Hepatocyte (in vitro differentiated cells): ENCODE results near the gene TM6SF1.

Experiments
- EZH2 ChIP-seq: fragments of 200-600 bp; sonication (generic); IDR thresholded peaks from 2 replicates; pipeline ENCODE4 v1.6.1; 2016; ENCODE audit warnings: antibody characterized with exemption, mild to moderate bottlenecking, borderline replicate concordance
- TF ChIP-seq, protein P1 (sequence below): fragments of 200-600 bp; sonication (generic); IDR thresholded peaks from 2 replicates; pipeline ENCODE4 v1.5.1; 2016; ENCODE audit warnings: antibody characterized with exemption, mild to moderate bottlenecking; ENCODE audit not compliant: poor library complexity

GRCh38 chr15:83102346-83102745 lies 5.1 kb upstream of the TM6SF1 start:
- TF ChIP-seq EZH2 = no peak
- TF ChIP-seq, protein P1, sequence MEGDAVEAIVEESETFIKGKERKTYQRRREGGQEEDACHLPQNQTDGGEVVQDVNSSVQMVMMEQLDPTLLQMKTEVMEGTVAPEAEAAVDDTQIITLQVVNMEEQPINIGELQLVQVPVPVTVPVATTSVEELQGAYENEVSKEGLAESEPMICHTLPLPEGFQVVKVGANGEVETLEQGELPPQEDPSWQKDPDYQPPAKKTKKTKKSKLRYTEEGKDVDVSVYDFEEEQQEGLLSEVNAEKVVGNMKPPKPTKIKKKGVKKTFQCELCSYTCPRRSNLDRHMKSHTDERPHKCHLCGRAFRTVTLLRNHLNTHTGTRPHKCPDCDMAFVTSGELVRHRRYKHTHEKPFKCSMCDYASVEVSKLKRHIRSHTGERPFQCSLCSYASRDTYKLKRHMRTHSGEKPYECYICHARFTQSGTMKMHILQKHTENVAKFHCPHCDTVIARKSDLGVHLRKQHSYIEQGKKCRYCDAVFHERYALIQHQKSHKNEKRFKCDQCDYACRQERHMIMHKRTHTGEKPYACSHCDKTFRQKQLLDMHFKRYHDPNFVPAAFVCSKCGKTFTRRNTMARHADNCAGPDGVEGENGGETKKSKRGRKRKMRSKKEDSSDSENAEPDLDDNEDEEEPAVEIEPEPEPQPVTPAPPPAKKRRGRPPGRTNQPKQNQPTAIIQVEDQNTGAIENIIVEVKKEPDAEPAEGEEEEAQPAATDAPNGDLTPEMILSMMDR = no peak
